OCI-M2 (cell line): ENCODE data around the gene POLE.

Experiments used
- DNase-seq: peaks from one replicate; lab custom pipeline; 2025; ENCODE audit not compliant: unreplicated experiment; lab: John Stamatoyannopoulos, UW

POLE gene

GRCh38 chr12:132617822-132618682 is 69.1 kb downstream of the POLE start:
- DNase-seq: no peak

- no peak for DNase-seq
These were observed 69.9 kb downstream of the POLE start for GRCh38 chr12:132617135-132617701.

- no peak for DNase-seq
These were observed 71.5 kb downstream of the POLE start for GRCh38 chr12:132615579-132616038.

GRCh38 chr12:132614861-132615578 is 72.1 kb downstream of the POLE start:
- peak; percentile 21 for DNase-seq

- no peak for DNase-seq
These were observed 73.1 kb downstream of the POLE start for GRCh38 chr12:132614029-132614428.

GRCh38 chr12:132611620-132612019 is 75.5 kb downstream of the POLE start:
- no peak for DNase-seq

- DNase-seq: no peak
These were observed 76.1 kb downstream of the POLE start for GRCh38 chr12:132610866-132611602.

- DNase-seq: no peak
These were observed 76.9 kb downstream of the POLE start, which contains the start of gene LRCOL1 for GRCh38 chr12:132610051-132610759. Gene LRCOL1, minus strand, starts transcription at chr12:132610582. Its CDS starts 4,331 bp downstream, at chr12:132606251.

GRCh38 chr12:132608231-132609171 is 78.6 kb downstream of the POLE start:
- DNase-seq: no peak

- DNase-seq: no peak
These were observed 80.2 kb downstream of the POLE start for GRCh38 chr12:132606927-132607326.

- no peak for DNase-seq
These were observed 80.7 kb downstream of the POLE start for GRCh38 chr12:132606466-132606865.

- DNase-seq: no peak
These were observed 81.2 kb downstream of the POLE start for GRCh38 chr12:132605892-132606291.

- no peak for DNase-seq
These were observed 82.3 kb downstream of the POLE start for GRCh38 chr12:132604668-132605441.

- DNase-seq: no peak
These were observed 83.0 kb downstream of the POLE start for GRCh38 chr12:132604151-132604618.

- DNase-seq: no peak
These were observed 83.6 kb downstream of the POLE start for GRCh38 chr12:132603240-132604150.

GRCh38 chr12:132602572-132603239 is 84.4 kb downstream of the POLE start:
- DNase-seq: no peak
